Measurements from ENCODE around the gene ANO3.
"Not testable (repeated sequence)": the region's sequence is repeated elsewhere in the genome, so short reads cannot be mapped to it uniquely, and the experiment has no call there.

ANO3 gene

GRCh38 chr11:26579683-26580082 is 247.8 kb downstream of the ANO3 start:
- TF ChIP-seq, protein P1, sequence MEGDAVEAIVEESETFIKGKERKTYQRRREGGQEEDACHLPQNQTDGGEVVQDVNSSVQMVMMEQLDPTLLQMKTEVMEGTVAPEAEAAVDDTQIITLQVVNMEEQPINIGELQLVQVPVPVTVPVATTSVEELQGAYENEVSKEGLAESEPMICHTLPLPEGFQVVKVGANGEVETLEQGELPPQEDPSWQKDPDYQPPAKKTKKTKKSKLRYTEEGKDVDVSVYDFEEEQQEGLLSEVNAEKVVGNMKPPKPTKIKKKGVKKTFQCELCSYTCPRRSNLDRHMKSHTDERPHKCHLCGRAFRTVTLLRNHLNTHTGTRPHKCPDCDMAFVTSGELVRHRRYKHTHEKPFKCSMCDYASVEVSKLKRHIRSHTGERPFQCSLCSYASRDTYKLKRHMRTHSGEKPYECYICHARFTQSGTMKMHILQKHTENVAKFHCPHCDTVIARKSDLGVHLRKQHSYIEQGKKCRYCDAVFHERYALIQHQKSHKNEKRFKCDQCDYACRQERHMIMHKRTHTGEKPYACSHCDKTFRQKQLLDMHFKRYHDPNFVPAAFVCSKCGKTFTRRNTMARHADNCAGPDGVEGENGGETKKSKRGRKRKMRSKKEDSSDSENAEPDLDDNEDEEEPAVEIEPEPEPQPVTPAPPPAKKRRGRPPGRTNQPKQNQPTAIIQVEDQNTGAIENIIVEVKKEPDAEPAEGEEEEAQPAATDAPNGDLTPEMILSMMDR (IDR thresholded peaks at IDR 0.05): no peak
- H3K27ac ChIP-seq: no peak overlapping the region

DNA sequence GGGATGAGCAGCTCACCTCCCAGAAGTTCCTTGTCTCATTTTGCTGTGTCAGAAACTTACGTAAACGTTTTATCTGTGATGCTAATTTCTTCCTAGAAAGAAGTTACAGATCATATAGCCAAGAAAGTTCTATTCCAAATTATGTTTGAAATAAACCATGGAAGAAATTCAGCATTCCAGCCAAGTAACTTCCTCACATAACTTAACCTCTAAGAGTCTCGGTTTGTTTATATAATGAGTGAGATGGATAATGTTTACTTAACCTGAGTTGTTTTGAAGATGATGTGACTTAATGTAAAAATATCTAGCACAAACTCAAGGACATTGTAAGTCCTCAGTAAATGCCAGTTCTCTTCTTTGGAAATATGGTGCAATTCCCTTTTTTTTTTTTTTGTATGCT is 249.0 kb downstream of the ANO3 start:
- Histone ChIP-seq H3K27me3 (no peaks in the 10 kb centered on the region), H3K4me3 (ENCODE audit: low read depth in 1 of 2, low read length in 1 of 2) (no peak overlapping the region), H3K9me3 (no peaks in the 10 kb centered on the region), H3K36me3 (no peaks in the 10 kb centered on the region), H3K4me1 (ENCODE audit: control insufficient read depth in 1 of 2, insufficient read depth in 1 of 2, low read depth in 1 of 2, low read length in 1 of 2) (peaks cover 0 to 3% of the 10 kb centered on the region in 2 experiments), H3K27ac (no peak overlapping the region)
- TF ChIP-seq, protein P1 (IDR thresholded peaks at IDR 0.05): no peak

More at GRCh38 chr11:26579683-26580082, 247.8 kb downstream of the ANO3 start:
- Histone ChIP-seq H3K4me3 (ENCODE audit: low read depth in 1 of 2, low read length in 1 of 2) (no peak overlapping the region), H3K4me1 (ENCODE audit: control insufficient read depth in 1 of 2, insufficient read depth in 1 of 2, low read depth in 1 of 2, low read length in 1 of 2) (peaks cover 0 to 3% of the 10 kb centered on the region in 2 experiments), H3K27me3 (no peaks in the 10 kb centered on the region), H3K9me3 (no peaks in the 10 kb centered on the region), H3K36me3 (no peaks in the 10 kb centered on the region)

DNA sequence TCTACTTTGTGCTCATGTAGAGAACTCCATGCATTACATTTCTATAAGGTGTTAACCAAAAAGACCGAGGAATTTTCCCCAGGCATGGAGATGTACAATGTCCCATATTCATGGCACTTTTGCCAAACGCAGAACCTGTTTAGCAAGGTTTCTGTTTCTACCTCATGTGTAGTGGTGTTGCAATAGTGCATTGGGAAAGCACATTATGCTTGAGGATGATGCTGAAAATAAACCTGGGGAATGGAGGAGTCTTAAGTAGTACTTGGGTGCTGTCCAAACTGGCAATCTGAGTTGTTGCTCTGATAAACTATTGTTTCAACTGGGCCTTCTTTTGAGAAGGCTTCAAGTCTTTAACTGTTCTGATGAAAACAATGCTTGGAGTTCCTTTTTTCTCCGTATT is 251.6 kb downstream of the ANO3 start:
- no peak overlapping the region for H3K4me3 ChIP-seq (ENCODE audit: low read depth in 1 of 2, low read length in 1 of 2)
- H3K27me3 ChIP-seq: no peaks in the 10 kb centered on the region
- H3K36me3 ChIP-seq: no peaks in the 10 kb centered on the region
- H3K9me3 ChIP-seq: no peaks in the 10 kb centered on the region
- TF ChIP-seq, protein P1 (IDR thresholded peaks at IDR 0.05): no peak
- peaks cover 0 to 3% of the 10 kb centered on the region in 2 experiments for H3K4me1 ChIP-seq (ENCODE audit: control insufficient read depth in 1 of 2, insufficient read depth in 1 of 2, low read depth in 1 of 2, low read length in 1 of 2)
- H3K27ac ChIP-seq: no peak overlapping the region

DNA sequence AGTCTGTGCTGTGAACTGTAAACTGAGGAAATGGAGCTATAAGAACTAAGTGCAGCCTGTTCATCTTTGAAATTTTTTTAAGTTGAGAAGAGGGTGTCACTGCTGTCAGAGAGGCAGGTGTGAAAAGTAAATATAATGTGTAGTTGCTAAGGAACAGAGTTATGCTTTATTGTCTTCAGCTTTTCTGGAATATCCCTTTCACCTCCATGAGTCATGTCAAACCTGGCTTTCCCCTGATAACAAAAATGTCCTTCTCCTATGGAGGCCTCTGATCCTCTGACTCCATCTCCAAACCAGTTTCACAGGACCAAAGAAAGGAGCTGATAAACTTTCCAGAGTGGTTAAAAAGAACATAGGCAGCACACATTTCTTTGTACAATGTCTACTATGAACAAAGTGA is 252.9 kb downstream of the ANO3 start:
- Histone ChIP-seq H3K4me1 (ENCODE audit: control insufficient read depth in 1 of 2, insufficient read depth in 1 of 2, low read depth in 1 of 2, low read length in 1 of 2) (peaks cover 0 to 3% of the 10 kb centered on the region in 2 experiments), H3K27ac (no peak overlapping the region), H3K36me3 (no peaks in the 10 kb centered on the region), H3K4me3 (ENCODE audit: low read depth in 1 of 2, low read length in 1 of 2) (no peak overlapping the region), H3K9me3 (no peaks in the 10 kb centered on the region), H3K27me3 (no peaks in the 10 kb centered on the region)
- TF ChIP-seq, protein P1 (IDR thresholded peaks at IDR 0.05): no peak

- H3K4me1 ChIP-seq (ENCODE audit: control insufficient read depth in 1 of 2, insufficient read depth in 1 of 2, low read depth in 1 of 2, low read length in 1 of 2): peaks cover 0 to 3% of the 10 kb centered on the region in 2 experiments
- H3K36me3 ChIP-seq: no peaks in the 10 kb centered on the region
- no peak overlapping the region for H3K4me3 ChIP-seq (ENCODE audit: low read depth in 1 of 2, low read length in 1 of 2)
- H3K27me3 ChIP-seq: no peaks in the 10 kb centered on the region
- no peaks in the 10 kb centered on the region for H3K9me3 ChIP-seq
- no peak overlapping the region for H3K27ac ChIP-seq
- TF ChIP-seq, protein P1 (IDR thresholded peaks at IDR 0.05): no peak
Measured at GRCh38 chr11:26587073-26587472, 255.1 kb downstream of the ANO3 start.

GRCh38 chr11:26593691-26594090 is 261.8 kb downstream of the ANO3 start:
- peaks cover 0 to 10% of the 10 kb centered on the region in 2 experiments for H3K4me1 ChIP-seq (ENCODE audit: control insufficient read depth in 1 of 2, insufficient read depth in 1 of 2, low read depth in 1 of 2, low read length in 1 of 2)
- no peaks in the 10 kb centered on the region for H3K36me3 ChIP-seq
- no peak overlapping the region for H3K4me3 ChIP-seq (ENCODE audit: low read depth in 1 of 2, low read length in 1 of 2)
- TF ChIP-seq, protein P1 (IDR thresholded peaks at IDR 0.05): no peak
- H3K27ac ChIP-seq: no peak overlapping the region
- no peaks in the 10 kb centered on the region for H3K27me3 ChIP-seq
- H3K9me3 ChIP-seq: no peaks in the 10 kb centered on the region

DNA sequence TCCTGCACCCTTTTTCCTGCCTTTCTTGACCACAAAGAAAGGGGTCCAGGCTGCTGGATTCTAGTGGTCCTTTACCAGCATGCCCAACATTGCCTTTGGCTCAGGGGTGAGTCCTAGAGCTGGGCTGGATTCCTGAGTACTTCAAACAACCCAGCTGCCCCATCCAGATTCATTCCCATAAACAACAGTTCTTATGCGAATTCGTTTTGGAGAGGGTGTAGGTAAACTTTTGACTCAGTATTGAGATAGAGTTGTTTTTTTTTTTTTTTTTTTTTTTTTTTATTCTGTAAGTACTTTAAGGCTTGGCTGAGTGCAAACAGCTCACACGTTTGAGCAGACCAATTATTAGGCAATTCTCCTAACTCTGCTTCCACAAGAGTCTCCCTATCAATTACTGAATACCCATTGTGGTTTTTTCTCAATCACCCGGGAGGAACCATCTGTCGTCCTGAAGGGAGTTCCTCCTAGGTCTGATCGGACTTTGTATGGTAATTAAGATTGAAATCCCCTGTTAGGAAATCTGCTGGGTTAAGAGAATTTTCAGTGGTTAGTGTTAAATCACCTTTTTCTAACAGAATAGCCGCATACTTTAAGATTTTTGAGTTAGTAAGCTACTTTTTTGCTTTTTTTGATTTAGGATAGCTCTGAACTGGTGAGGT is 263.4 kb downstream of the ANO3 start:
- not testable (repeated sequence) for H3K27me3 ChIP-seq; H3K36me3 ChIP-seq; H3K4me3 ChIP-seq (ENCODE audit: low read depth in 1 of 2, low read length in 1 of 2); H3K27ac ChIP-seq; H3K9me3 ChIP-seq
- peaks cover 6 to 18% of the 10 kb centered on the region in 2 experiments for H3K4me1 ChIP-seq (ENCODE audit: control insufficient read depth in 1 of 2, insufficient read depth in 1 of 2, low read depth in 1 of 2, low read length in 1 of 2)

DNA sequence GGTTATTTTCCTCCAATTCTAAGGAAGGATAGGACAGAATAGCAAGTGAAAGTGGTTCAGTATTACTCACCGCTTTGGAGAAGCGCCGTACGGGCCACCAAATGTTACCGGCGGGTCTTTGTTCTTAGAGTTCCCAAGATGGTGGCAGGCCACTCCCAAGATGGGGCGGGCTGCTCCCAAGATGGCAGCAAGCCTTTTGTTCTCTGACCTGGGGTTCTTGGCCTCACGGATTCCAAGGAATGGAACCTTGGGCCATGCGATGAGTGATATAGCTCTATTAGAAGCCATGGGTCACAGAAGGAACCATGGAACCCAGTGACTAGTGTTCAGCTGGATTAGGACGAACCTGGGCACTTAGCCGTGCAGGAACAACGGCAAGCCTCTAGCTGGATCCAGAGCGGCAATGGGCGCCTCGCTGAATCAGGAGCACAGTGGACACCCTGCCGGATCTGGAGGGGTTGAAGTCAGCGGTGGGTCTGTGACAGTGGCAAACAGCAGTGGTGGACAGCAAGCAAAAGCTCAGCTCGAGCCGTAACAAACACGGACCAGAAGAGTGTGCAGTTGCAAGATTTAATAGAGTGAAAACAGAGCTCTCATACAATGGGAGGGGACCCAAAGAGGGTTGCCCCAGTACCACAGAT is 265.2 kb downstream of the ANO3 start:
- not testable (repeated sequence) for H3K36me3 ChIP-seq; H3K27ac ChIP-seq; H3K27me3 ChIP-seq; H3K4me3 ChIP-seq (ENCODE audit: low read depth in 1 of 2, low read length in 1 of 2); H3K9me3 ChIP-seq
- peaks cover 6 to 18% of the 10 kb centered on the region in 2 experiments for H3K4me1 ChIP-seq (ENCODE audit: control insufficient read depth in 1 of 2, insufficient read depth in 1 of 2, low read depth in 1 of 2, low read length in 1 of 2)

Measured in neutrophil (primary cell).